Measurements from ENCODE around the gene MRPL20. TPM values are rescaled to one million over a fixed set of nuclear protein-coding genes. Genes with fewer than 3 reads are reported as not detected.
A peak's percentile ranks its signal among the peaks of the same experiment; 100 is the strongest.

Gene MRPL20
- total and polyA plus RNA-seq, 9 of the 15 experiments (the other 6 are each of a cell fraction or from before 2014, with no cell fraction given), result 180 to 671 (median 229) TPM

GRCh38 chr1:1441002-1441888 lies 34.2 kb upstream of the MRPL20 start:
- peaks cover 7 to 69% of the 10 kb centered on the region in 2 experiments; a peak in 4 of 5 replicates for H3K4me1 ChIP-seq (replicated peaks in 1 of 2; ENCODE audit: control insufficient read depth in 2 of 2, insufficient read depth in 2 of 2, low read length in 2 of 2)
- no peaks in the 10 kb centered on the region for H3K9me1 ChIP-seq (ENCODE audit: control insufficient read depth, insufficient read depth, low read length)
- ChIA-PET CTCF (ENCODE audit: low intra/inter-chr PET ratio) (interaction anchor here (0.9 kb wide), 1 partner anchor 42 kb away, joined by 3 read pairs; the partner anchor contains the start of gene CCNL2), POLR2A (interaction anchor here (0.5 to 2.0 kb wide), 4 partner anchors 14 to 128 kb away, joined by 3 to 5 read pairs (median 4); no protein-coding TSS in a partner anchor)
- H3K4me3 ChIP-seq, result no peak overlapping the region
- peak overlapping the region in 1 of 2 experiments; percentile 84; a peak in 3 of 4 replicates for H3K9ac ChIP-seq (ENCODE audit: insufficient read depth in 1 of 2, low read depth in 2 of 2, low read length in 2 of 2)
- H3K4me2 ChIP-seq (ENCODE audit: insufficient read depth, low read length), result peak overlapping the region; percentile 68
- no TSS peak for BruUV-seq (replicated peaks)
- peak overlapping the region; percentile 89 for H2AFZ ChIP-seq (ENCODE audit: low read depth, low read length)
- no peaks in the 10 kb centered on the region for H4K20me1 ChIP-seq (replicated peaks; ENCODE audit: control insufficient read depth, insufficient read depth, low read length)
- 37% methylated on average over 29 of the region's 29 CpGs for WGBS (ENCODE audit: insufficient coverage, low coverage, missing lambda C conversion rate)
- no peak overlapping the region for H3K27ac ChIP-seq (ENCODE audit: extremely low read depth, low read depth, low read length)
- DNase-seq (ENCODE audit: extremely low read depth in 1 of 4, low spot score in 3 of 4) (peak; percentile 82 to 94 (median 94)), ATAC-seq (peak; percentile 96), FAIRE-seq (peak; percentile 88)
- in situ Hi-C loops (cut with MboI), result no loop called here
- H3K9me3 ChIP-seq (replicated peaks; ENCODE audit: control insufficient read depth, insufficient read depth, low read depth, low read length), result no peaks in the 10 kb centered on the region
- intact Hi-C loops (cut with micrococcal nuclease), result loop anchor here (2.0 kb wide), 1 partner anchor 34 kb away; the partner anchor contains the start of gene MRPL20
- H3K79me2 ChIP-seq (ENCODE audit: control insufficient read depth, insufficient read depth, low read length), result no peaks in the 10 kb centered on the region
- no peaks in the 10 kb centered on the region for H3K27me3 ChIP-seq (ENCODE audit: control insufficient read depth in 2 of 2, insufficient read depth in 2 of 2, low read length in 2 of 2)
- H3K36me3 ChIP-seq (ENCODE audit: control insufficient read depth, insufficient read depth, low read length), result no peaks in the 10 kb centered on the region
- TF ChIP-seq THRB (CRISPR knock-in tag; conservative IDR thresholded peaks at IDR 0.05) (no peak), STAT5A (IDR thresholded peaks at IDR 0.05; ENCODE audit: borderline replicate concordance, low read length) (no peak), PTTG1 (tag; IDR thresholded peaks at IDR 0.05; ENCODE audit: low read depth) (no peak), ZNF324 (CRISPR knock-in tag; IDR thresholded peaks at IDR 0.05) (no peak), CBX3 (IDR thresholded peaks at IDR 0.05; ENCODE audit: borderline replicate concordance in 1 of 2, low read length in 2 of 2) (0 out of 3 replicates have a peak, but pooled peaks of 1 of the 2 experiments have one; percentile 59), RCOR1 (IDR thresholded peaks at IDR 0.05; ENCODE audit: borderline replicate concordance in 1 of 2, low read depth in 2 of 2, low read length in 2 of 2) (no peak), EWSR1 (IDR thresholded peaks at IDR 0.05; ENCODE audit: borderline replicate concordance, low read depth, partially characterized antibody) (no peak), NCOA1 (IDR thresholded peaks at IDR 0.05; ENCODE audit: low read depth) (no peak), EHMT2 (IDR thresholded peaks at IDR 0.05) (no peak), CHD1 (IDR thresholded peaks at IDR 0.05; ENCODE audit: low read length) (no peak), HNRNPK (IDR thresholded peaks at IDR 0.05; ENCODE audit: low read depth, low read length, poor library complexity, severe bottlenecking) (no peak), ZNF507 (tag; conservative IDR thresholded peaks at IDR 0.05) (no peak), ZNF274 (IDR thresholded peaks at IDR 0.05; ENCODE audit: borderline replicate concordance, low read depth, low read length) (no peak), RBM22 (IDR thresholded peaks at IDR 0.05; ENCODE audit: low read depth, low read length, poor library complexity, severe bottlenecking) (no peak), TAF15 (IDR thresholded peaks at IDR 0.05; ENCODE audit: low read depth, low read length) (no peak)
- TF ChIP-seq, protein P1, sequence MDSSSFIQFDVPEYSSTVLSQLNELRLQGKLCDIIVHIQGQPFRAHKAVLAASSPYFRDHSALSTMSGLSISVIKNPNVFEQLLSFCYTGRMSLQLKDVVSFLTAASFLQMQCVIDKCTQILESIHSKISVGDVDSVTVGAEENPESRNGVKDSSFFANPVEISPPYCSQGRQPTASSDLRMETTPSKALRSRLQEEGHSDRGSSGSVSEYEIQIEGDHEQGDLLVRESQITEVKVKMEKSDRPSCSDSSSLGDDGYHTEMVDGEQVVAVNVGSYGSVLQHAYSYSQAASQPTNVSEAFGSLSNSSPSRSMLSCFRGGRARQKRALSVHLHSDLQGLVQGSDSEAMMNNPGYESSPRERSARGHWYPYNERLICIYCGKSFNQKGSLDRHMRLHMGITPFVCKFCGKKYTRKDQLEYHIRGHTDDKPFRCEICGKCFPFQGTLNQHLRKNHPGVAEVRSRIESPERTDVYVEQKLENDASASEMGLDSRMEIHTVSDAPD (CRISPR knock-in tag; IDR thresholded peaks at IDR 0.05), result no peak
